Measurements from ENCODE around the gene FBXL14. TPM values are rescaled to one million over a fixed set of nuclear protein-coding genes. Genes with fewer than 3 reads are reported as not detected.
A peak's percentile ranks its signal among the peaks of the same experiment; 100 is the strongest.

The FBXL14 gene
- total and polyA plus RNA-seq, 9 of the 15 experiments (the other 6 are each of a cell fraction or from before 2014, with no cell fraction given): 0.13 to 9.8 (median 3.3) TPM

GRCh38 chr12:1605129-1606020 lies 11.0 kb upstream of the FBXL14 start:
- ChIA-PET CTCF (ENCODE audit: low intra/inter-chr PET ratio) (interaction anchor here (0.6 to 1.0 kb wide), 3 partner anchors 11 to 489 kb away, joined by 3 read pairs; partner anchors contain the start of gene FBXL14), POLR2A (interaction anchor here (0.5 to 2.2 kb wide), 5 partner anchors 12 to 487 kb away, joined by 3 to 5 read pairs (median 3); no protein-coding TSS in a partner anchor)
- ATAC-seq: peak; percentile 80
- in situ Hi-C loops (cut with MboI): no loop called here
- Histone ChIP-seq H2AFZ (ENCODE audit: low read depth, low read length) (peak overlapping the region; percentile 93), H3K4me1 (replicated peaks in 1 of 2; ENCODE audit: control insufficient read depth in 2 of 2, insufficient read depth in 2 of 2, low read length in 2 of 2) (peaks cover 30% of the 10 kb centered on the region in 2 experiments; a peak in 4 of 5 replicates), H3K9ac (ENCODE audit: insufficient read depth in 1 of 2, low read depth in 2 of 2, low read length in 2 of 2) (peak overlapping the region; percentile 77 to 83), H3K79me2 (ENCODE audit: control insufficient read depth, insufficient read depth, low read length) (no peaks in the 10 kb centered on the region; the same call in 2 of the 3 replicates), H3K36me3 (ENCODE audit: control insufficient read depth, insufficient read depth, low read length) (no peaks in the 10 kb centered on the region), H3K4me3 (peak overlapping the region; percentile 23), H4K20me1 (replicated peaks; ENCODE audit: control insufficient read depth, insufficient read depth, low read length) (no peaks in the 10 kb centered on the region), H3K4me2 (ENCODE audit: insufficient read depth, low read length) (peak overlapping the region; percentile 80), H3K27ac (ENCODE audit: extremely low read depth, low read depth, low read length) (peak overlapping the region; percentile 87), H3K9me1 (ENCODE audit: control insufficient read depth, insufficient read depth, low read length) (no peaks in the 10 kb centered on the region), H3K27me3 (ENCODE audit: control insufficient read depth in 2 of 2, insufficient read depth in 2 of 2, low read length in 2 of 2) (no peaks in the 10 kb centered on the region), H3K9me3 (replicated peaks; ENCODE audit: control insufficient read depth, insufficient read depth, low read depth, low read length) (no peaks in the 10 kb centered on the region)
- no TSS peak for BruUV-seq (replicated peaks)
- intact Hi-C loops (cut with micrococcal nuclease): loop anchor here (10.0 kb wide), 1 partner anchor 1031 kb away; no protein-coding TSS in a partner anchor
- FAIRE-seq: peak; percentile 96
- WGBS (ENCODE audit: insufficient coverage, low coverage, missing lambda C conversion rate): 0% methylated on average over 15 of the region's 22 CpGs
- peak; percentile 53 to 89 (median 63) for DNase-seq (ENCODE audit: extremely low read depth in 1 of 4, low spot score in 3 of 4)
- TF ChIP-seq DACH1 (IDR thresholded peaks at IDR 0.05; ENCODE audit: partially characterized antibody): peak; percentile 66
- TF ChIP-seq ZBTB40 (IDR thresholded peaks at IDR 0.05): no peak
- TF ChIP-seq ZBTB40 (CRISPR knock-in tag; IDR thresholded peaks at IDR 0.05): no peak
- TF ChIP-seq RNF2 (IDR thresholded peaks at IDR 0.05): no peak
- TF ChIP-seq ZNF695 (CRISPR knock-in tag; IDR thresholded peaks at IDR 0.05): no peak
- TF ChIP-seq CREB1 (IDR thresholded peaks at IDR 0.05): no peak
- no peak for TF ChIP-seq CREB1 (CRISPR knock-in tag; IDR thresholded peaks at IDR 0.05)
- no peak for TF ChIP-seq HNRNPLL (IDR thresholded peaks at IDR 0.05; ENCODE audit: low read depth, low read length, poor library complexity, severe bottlenecking)
